ENCODE data around the gene TRMT5.

Gene TRMT5, protein sequence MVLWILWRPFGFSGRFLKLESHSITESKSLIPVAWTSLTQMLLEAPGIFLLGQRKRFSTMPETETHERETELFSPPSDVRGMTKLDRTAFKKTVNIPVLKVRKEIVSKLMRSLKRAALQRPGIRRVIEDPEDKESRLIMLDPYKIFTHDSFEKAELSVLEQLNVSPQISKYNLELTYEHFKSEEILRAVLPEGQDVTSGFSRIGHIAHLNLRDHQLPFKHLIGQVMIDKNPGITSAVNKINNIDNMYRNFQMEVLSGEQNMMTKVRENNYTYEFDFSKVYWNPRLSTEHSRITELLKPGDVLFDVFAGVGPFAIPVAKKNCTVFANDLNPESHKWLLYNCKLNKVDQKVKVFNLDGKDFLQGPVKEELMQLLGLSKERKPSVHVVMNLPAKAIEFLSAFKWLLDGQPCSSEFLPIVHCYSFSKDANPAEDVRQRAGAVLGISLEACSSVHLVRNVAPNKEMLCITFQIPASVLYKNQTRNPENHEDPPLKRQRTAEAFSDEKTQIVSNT

DNA sequence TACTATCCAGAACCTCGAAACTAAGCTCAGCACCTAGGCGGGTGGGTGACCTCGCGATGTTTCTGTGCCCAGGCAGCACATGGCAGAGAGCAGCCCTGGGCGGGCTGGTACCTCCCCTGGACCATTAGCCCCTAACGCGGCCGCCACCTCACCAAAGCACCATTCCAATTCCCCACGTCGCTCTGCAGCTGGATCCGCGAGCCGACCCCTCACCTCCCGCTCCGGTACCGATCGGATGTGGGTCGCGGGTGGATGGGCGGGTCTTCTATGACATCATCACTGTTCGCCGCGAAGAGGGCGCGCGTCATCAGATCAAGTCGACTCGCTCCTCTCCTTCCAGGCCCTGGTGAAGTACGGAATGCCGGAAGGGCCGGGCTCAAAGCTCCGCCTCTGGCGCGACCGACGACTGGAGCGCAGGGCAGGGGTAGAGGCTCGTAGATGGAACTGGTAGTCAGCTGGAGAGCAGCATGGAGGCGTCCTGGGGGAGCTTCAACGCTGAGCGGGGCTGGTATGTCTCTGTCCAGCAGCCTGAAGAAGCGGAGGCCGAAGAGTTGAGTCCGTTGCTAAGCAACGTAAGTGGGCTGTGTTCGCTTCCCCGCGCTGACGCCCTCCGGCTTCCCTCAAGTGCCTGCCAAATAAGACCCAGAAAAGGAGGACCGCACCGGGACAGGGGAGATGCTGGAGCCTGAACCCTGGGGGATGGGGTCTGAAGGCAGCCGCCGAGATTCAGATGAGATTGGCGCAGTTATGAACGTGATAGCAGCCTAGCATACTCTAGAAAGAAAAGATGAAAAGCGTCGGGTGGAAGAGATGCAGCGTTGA, at the start of gene TRMT5, which contains the start of gene SLC38A6:
Gene TRMT5, minus strand, starts transcription at position 269 of the 822 bp plus-strand sequence. Its CDS starts 106 bp downstream, at position 163.
Gene SLC38A6, plus strand, starts transcription at position 435 of the 822 bp plus-strand sequence. Its CDS starts 33 bp downstream, at position 468.
- peak; percentile 94 to 95 for DNase-seq

DNA sequence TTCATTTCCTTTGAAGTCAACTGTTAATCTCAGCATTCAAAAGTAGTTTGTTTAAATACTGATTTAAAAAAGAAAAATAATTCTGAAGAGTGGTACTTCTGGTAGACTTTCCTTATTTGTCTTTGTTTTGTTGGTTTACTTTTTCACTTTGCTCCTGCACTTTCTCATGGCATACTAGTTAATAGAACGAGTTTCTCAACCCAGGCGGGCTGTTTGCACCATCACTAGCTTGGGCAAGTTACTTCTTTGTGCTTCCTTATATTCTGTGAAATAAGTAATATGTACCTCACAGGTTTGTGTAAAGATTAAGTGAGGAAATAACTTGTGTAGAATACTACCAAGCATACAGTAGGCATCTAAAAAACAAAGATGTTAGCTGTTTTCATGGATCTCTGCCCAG, 45.6 kb upstream of the TRMT5 start:
- DNase-seq: peak; percentile 54 to 56

DNA sequence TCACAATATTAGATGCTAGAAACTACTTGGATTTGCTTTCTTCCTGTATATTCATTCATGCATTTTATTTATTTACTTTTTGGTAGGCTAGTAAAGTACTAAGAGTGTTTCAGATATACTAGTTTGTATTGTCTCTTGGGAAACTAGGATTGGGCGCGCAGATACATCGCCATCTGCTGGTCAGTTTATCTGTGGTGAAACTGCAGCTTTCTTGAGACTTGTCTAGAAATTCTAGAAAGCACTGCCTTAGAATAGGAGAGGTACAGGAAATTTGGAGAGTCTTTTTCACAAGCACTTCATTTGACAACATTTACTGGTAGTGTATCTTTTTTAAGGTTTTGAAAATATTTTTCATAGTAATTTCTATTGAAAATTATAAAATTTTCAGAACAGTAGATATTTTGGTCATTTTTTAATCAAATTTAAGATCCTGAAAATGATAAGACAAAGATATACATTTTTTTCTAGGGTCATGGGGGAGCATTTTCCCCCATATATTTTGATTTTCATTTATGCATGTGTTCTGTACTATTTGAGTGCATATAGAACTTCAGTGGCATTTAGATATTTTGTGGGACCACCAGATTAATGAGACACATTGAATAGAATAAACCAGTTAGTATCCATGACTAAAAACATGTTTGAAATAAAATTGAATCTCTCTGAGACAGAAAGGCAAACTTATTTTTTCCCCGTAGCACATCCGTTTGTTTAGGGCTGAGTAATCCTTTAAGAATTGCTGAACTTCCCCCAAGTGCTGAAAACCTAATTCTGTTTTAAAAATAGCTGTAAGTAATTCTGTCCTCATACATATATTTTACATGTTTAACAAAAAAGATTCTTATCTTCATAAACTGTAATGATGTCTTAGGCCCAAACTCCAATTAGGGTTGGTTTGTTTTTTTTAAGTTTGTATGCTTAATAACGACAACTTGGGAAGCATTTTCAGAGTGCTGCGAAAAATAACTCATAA, 44.7 kb upstream of the TRMT5 start:
- peak; percentile 63 to 89 for DNase-seq

DNA sequence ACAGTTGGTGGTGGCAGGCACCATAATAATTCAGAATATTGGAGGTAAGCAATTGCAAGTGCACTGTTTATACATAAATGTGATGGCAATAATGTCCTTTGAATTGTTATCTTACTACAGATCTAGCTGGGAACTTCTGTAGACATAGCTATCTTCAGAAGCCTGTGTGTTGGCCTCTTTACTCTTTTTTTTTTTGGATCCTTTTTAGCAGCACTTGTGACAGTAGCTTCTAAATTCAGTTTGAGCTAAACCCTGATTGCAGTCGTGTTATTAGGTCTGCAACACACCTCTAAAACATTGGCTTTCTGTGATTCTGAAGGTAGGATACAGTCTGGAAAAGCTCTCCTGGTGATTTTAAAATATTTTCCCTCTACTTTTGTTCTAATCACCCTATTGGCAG, 38.7 kb upstream of the TRMT5 start:
- DNase-seq: no peak

DNA sequence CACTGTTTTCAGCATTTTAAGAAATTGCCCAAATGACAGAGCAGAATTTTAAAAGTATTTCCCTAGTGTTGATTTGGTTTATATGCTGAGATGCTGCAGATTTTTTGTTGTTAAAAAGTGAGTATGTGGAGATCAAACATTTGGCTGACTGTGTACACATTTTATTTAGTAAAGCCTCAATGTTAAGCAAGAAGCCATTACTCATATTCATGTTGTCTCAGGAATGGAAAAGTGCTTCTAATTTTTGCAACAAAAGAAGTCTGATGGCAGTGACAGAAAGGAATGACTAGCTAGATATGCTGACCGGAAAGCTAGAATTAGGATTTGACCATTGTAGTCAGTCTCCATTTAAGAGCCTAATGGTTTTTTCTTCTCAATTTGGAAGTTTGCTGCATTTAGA, 22.7 kb upstream of the TRMT5 start:
- no peak for DNase-seq

DNA sequence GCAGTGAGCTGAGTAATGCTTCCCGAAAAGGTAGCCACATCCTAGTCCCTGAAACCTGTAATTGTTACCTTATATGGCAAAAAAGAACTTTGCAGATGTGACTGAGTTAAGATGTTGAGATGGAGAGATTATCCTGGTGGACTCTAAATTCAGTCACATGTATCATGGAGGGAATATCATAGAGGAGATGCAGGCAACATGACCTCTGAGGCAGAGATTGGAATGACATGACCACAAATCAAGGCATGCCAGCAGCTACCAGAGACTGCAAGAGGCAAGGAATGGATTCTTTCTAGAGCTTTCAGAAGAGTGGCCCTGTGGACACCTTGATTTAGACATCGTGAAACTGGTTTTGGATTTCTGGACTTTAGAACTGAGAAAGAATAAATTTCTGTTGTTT, 18.7 kb upstream of the TRMT5 start:
- DNase-seq: no peak

DNA sequence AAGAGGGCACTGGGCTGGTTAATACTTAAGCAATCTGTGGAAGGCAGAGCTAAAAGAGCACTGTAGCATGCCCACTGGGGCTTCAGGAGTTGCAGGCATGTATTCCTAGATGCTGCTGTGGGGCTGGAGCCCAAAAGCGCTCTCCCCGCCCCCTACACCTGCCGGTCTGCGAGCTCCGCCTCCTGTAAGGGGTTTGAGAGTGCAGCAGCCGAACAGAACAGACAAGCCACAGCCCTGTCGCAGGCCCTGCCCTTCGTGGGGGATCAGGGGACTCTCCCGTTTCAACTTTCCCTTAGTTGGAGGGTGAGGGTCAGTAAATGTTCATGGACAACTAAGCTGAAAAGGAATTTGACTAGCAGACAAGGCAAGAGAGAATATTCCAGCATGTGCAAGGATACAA, 17.7 kb upstream of the TRMT5 start:
- DNase-seq: no peak

DNA sequence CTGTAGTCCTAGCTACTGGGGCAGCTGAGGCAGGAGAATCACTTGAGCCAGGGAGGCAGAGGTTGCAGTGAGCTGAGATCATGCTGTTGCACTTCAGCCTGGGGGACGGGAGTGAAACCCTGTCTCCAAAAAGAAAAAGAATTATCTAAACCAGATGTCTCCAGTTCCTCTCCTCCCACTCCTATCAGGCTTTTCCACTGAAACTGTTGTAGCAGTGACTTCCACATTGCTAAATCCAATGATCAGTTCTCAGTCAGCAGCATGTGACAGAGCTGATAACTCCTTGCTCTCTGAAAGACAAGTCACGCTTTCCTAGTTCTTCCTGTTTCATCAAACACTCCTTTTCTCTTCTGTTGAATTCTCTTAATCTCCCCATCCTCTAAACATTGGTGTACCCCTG, 8.7 kb upstream of the TRMT5 start:
- DNase-seq: peak; percentile 83 to 97

DNA sequence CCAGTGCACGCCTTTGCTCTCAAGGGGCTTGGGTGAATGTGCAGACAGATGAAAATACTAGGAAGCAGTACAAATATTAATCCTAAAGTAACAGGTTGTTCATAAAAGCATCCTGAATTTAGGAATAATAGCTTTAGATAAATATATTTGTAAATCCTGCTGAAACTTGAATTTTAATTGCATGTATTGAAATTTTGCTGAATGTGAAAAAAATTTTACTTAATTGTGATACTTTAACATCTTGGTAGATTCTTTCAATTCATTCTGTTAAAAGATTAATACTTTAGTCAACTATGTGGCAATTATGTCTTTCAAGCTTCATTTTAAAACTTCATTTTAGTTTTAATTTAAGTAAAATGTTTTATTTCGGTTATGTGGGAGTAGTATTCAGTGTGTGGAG, 5.6 kb upstream of the TRMT5 start:
- DNase-seq: no peak

DNA sequence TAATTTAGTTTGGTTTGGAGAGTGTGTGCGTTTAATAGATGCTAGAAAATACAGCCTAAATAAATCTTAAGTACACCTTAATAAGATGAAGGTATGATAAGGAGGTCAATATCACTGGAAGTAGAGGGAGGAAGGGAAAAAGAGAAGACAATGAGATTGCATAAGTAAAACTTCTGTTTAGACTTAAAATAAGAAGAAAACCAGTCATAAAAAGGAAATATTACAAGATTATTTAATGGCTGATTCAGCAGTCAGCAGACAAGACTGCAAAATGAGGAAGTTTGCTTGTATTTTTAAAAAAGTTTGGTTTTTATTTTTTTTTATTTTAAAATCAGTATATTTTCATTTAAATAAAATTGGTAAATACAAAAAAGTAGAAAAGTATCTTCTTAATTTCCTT, 3.3 kb upstream of the TRMT5 start:
- peak; percentile 60 to 73 for DNase-seq

DNA sequence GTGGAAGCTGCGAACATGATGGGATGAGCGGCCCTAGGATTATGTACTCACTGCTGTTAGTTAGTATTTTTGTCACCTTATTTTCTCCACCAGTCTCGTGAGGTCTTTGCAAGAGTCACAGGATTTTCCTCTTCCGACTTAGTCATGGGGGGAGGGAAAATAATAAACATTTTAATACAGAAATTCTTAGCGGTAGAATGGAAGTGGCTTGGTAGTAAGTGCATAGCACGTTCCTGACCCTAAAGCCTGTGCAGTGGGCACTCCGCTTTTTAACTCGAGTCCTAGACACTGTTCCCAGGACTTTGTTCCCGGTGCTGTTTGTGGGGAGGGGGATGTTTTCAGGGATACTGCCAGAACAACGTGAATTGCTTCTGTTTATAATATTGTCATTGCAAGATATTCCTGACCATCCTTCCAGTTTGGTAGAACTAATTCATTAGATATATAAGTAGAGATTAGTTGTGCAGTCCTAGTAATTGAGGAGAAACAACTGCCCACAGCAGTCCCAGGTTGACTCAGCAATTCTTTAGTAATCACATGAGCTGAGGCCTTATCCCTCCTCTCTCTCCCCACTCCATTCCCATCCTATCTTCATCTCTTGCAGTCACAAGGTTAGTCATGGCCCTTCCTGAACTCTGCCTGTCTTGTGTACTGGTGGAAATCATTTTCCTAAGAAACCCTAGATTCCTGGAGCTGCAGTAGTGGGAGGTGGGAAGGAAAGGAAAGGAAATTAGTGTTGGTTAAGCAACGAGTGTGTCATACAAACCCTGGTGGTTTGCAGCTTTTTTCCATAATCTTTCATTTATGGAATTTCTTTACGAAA, 965 bp upstream of the TRMT5 start:
- DNase-seq: peak; percentile 45 to 77

DNA sequence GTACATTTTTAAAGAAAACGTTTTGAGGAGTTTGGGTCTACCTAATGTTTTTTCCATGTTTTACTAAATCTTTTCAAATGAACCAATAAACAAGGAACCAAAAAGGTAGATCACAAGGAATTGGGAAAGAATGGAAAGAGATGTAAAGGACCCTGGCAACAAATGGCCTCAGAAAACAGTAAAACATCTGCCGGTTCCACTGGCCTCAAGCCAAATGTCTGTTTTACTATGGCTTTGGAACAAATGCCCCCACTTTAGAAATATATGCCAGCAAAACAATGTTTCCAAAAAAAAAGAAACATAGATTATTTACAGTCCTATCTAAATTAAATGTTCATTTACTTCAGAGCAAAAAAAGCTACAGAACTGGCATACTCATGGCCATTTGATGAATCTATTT, 3.0 kb downstream of the TRMT5 start:
- no peak for DNase-seq

DNA sequence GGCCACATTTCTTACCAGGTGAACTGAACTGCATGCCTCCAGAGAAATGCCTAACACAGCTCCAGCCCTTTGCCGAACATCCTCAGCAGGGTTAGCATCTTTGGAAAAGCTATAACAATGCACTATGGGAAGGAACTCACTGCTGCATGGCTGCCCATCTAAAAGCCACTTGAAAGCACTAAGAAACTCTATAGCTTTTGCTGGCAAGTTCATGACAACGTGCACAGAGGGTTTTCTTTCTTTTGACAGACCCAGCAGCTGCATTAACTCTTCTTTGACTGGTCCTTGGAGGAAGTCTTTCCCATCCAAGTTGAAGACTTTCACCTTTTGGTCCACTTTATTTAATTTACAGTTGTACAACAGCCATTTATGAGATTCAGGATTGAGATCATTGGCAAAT, 5.3 kb downstream of the TRMT5 start:
- no peak for DNase-seq

DNA sequence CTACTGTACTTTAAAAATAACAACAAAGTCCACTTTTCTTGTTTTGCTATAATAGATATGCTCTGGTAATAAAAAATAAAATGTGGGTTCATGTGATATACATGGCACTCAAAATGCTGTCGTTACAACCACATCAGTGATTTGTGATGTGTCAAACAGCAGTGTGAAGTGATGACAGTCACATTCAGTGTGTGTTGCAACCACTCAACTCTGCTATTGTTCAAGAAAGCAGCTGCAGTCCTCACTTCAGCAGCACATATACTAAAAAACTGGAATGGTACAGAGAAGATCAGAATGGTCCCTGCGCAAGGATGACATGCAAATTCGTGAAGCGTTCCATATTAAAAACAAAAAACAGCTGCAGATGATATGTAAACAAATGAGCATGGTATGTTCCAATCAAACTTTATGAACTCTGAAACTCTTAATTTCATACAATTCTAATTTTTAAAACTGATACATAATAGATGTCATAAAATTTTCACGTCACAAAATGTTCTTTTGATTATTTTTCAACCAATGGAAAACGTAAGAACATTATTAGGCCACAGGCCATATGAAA, 6.7 kb downstream of the TRMT5 start:
- DNase-seq: no peak

DNA sequence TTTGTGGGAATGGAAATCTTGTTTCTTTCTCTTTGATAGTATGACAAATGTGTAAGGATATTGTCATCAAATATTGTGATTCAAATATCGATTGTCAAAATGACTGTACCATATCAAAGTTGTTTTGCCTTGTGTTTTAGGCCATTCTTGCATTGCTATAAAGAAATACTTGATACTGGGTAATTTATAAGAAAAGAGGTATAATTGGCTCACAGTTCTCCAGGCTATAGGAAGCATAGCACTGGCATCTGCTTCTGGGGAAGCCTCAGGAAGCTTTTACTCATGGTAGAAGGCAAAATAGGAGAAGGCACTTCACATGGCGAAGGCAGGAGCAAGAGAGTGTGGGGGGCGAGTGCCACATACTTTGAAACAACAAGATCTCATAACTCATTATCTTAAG, 7.8 kb downstream of the TRMT5 start:
- DNase-seq: no peak

DNA sequence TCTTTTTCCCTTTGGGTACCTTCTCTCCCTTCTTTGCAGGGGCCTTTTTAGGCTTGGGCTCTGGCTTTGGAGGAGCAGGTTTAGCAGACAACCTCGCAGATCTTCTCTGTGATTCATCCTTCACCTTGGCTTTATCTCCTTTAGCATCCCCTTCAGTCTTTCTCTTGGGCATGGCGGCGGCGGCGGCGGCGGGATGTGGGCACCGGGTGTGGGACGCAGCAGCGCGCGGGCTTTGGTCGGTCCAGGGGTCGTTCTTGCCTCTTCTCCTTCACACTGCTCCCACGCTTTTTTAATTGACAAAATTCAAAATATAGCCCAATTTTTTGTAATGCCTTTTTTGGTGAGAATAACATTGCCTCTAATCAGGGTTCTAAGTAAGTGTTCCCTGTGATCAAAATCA, 8.6 kb downstream of the TRMT5 start:
- no peak for DNase-seq

DNA sequence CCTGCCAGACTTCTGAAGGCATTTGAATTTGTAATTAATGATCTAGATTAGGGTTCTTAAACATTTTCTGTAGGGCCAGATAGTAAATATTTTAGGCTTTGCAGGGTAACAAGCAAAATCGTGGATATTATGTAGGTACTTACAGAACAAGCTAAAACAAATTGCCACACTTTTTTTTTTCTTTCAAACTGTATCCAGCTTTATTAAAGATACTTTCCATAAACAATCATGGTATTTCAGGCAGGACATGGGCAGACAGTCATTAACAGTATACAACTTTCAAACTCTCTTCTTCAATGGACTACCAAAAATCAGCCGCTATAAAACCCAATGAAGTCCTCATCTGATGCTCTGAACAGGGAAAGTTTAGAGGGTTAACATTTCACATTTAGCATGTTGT, 9.6 kb downstream of the TRMT5 start:
- DNase-seq: no peak

DNA sequence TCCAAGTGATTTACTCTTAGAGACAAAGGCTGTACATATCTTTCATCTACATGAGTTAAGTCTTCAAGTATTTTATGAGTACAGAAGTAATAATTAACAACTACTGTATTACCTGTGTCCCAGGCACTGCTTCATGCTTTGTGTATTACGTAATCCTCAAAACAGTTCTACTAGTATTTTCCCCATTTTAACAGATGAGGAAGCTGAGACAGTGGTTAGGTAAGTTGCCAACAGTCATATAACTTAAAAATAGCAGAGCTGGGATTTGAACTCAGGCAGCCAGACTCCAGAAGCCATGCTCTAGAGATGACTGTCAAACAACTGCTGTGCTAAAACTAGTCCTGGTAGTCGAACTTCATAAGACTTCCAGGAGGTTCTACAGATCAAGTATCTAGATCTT, 10.7 kb downstream of the TRMT5 start:
- no peak for DNase-seq

DNA sequence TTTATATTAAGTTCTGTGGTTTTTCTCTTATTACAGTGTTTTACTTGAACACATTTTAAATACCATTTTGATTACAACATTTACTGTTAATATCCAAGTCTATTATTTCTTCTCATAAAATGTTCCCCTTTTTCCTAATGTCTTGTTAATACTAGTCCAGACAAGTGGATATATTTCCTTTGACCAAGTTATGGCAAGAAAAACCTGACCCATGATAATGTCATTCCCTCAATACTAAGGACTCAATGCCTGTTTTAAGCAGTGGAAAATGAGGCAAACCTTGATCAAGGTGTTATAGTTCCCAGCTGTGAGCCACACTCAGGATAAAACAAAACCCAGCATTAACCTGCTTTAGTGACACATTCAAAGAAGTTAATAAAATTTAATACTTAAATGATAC, 12.2 kb downstream of the TRMT5 start:
- no peak for DNase-seq

DNA sequence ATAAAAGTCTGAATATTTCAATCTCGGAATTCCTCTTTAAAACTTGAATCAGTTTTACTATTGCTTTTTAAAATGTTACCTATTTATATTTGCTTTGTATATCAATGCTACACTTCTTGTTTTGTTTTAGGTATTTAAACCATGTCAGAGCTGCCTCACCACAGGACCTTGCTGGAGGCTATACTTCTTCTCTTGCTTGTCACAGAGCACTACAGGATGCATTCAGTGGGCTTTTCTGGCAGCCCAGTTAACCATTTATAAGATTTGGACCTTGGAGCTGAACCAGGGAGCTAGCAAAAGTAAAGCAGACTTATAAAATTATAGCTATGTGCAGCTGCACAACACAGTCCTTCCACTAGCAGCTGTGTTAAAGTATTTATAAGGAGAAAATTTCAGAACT, 12.8 kb downstream of the TRMT5 start:
- no peak for DNase-seq

DNA sequence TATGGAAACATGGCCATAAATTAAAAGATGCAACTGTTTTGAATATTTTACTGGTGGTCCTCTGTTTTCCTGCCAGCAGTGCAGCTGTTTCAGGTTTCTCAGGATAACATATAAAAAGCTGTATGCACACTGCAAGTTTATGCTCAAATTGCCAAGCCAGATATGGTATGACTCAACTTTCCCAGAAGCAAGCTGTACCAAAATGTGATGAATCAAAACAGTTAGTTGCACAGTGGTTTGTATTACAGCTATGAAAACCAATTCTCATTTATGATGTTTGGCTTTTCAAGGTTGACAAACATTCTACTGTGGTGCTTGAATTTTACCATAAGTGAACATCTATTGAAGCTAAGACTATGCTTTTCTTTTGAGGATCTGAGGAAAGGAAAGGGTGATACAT, 15.5 kb downstream of the TRMT5 start:
- no peak for DNase-seq

Measured in inflammatory macrophage treated with lipopolysaccharide for 1 hour (primary cell).